Spleen (tissue), 11 donors: Measurements from ENCODE around the gene MOXD1. TPM values are rescaled to one million over a fixed set of nuclear protein-coding genes. Genes with fewer than 3 reads are reported as not detected.
A peak's percentile ranks its signal among the peaks of the same experiment; 100 is the strongest.

Experiments
- DNase-seq: peaks from one replicate; pipeline ENCODE4 v3.0.0-alpha.2; 2020
- H3K27ac ChIP-seq, 8 donors: fragments of 200-600 bp; sonication (generic) in 7 of 8; 1 replicate in 4 of 8; 2 replicates in 4 of 8; pipeline versions ENCODE4 v1.5.0 to v1.8.0; 2016 to 2021; ENCODE audit warnings: inconsistent platforms in 4 of 8, mild to moderate bottlenecking in 4 of 8, moderate library complexity in 1 of 8
- H3K27me3 ChIP-seq, 7 donors: fragments of 200-600 bp; sonication (generic) in 6 of 7; replicated peaks in 1 of 7; 1 replicate in 4 of 7; 2 replicates in 3 of 7; pipeline versions ENCODE4 v1.5.0 to v1.8.0; 2016 to 2021; ENCODE audit warnings: inconsistent platforms in 3 of 7, mild to moderate bottlenecking in 1 of 7
- H3K36me3 ChIP-seq, 6 donors: fragments of 200-600 bp; sonication (generic) in 5 of 6; 1 replicate in 4 of 6; 2 replicates in 2 of 6; pipeline versions ENCODE4 v1.5.0 to v1.8.0; 2016 to 2021; ENCODE audit warnings: inconsistent platforms in 2 of 6
- H3K4me1 ChIP-seq, 6 donors: fragments of 200-600 bp; sonication (generic) in 5 of 6; 1 replicate in 3 of 6; 2 replicates in 3 of 6; pipeline versions ENCODE4 v1.5.0 to v1.8.0; 2016 to 2021; ENCODE audit warnings: inconsistent platforms in 3 of 6
- H3K4me3 ChIP-seq, 8 donors: fragments of 200-600 bp; sonication (generic) in 7 of 8; 1 replicate in 4 of 8; 2 replicates in 4 of 8; pipeline versions ENCODE4 v1.5.0 to v1.8.0; 2016 to 2021; ENCODE audit warnings: inconsistent platforms in 4 of 8, mild to moderate bottlenecking in 4 of 8, moderate library complexity in 2 of 8
- H3K9me3 ChIP-seq, 8 donors: fragments of 200-600 bp; sonication (generic) in 7 of 8; 1 replicate in 4 of 8; 2 replicates in 4 of 8; pipeline versions ENCODE4 v1.5.0 to v1.8.0; 2016 to 2021; ENCODE audit warnings: inconsistent platforms in 4 of 8
- POLR2A ChIP-seq, 3 donors: fragments of 450-650 bp; IDR thresholded peaks; one replicate each; pipeline ENCODE4 v1.5.1; 2017; ENCODE audit warnings: antibody characterized with exemption in 3 of 3, mild to moderate bottlenecking in 1 of 3
- POLR2AphosphoS5 ChIP-seq, 3 donors: sonication (generic); formaldehyde crosslinking; IDR thresholded peaks; one replicate each; pipeline ENCODE4 v1.5.1; 2017; ENCODE audit warnings: antibody characterized with exemption in 3 of 3
- WGBS, 5 donors: extraction: QIAGEN DNeasy Blood & Tissue Kit in 3 of 5; methylation state at CpG; one replicate each; pipeline versions ENCODE4 v1.1.5 to v1.1.7; 2013 to 2018; 5-methylcytosine and 5-hydroxymethylcytosine counted together
- intact Hi-C: fragments of 100-400 bp; cut with DNase I; formaldehyde crosslinking; loops from one replicate; pipeline ENCODE4 v1.15.0; 2023; ENCODE audit warnings: low total_unique reads
- polyA plus RNA-seq, 3 donors: library from polyadenylated mRNA; stranded (reverse); fragments of 200-250 nt; gene quantifications; one replicate each; pipeline ENCODE4 v1.2.1, GENCODE V29; 2013
- total RNA-seq, 7 donors: library from RNA; depleted of rRNA in 3 of 7; stranded (reverse); fragments of >200 nt in 3 of 7; fragmentation: NEBNext Ultra II Directional in 4 of 7; extraction: Animal tissue kit (Norgen Biotek cat#: 25700) in 4 of 7; gene quantifications; one replicate each; pipeline versions ENCODE4 v1.1.0 to v1.2.1, GENCODE V29; 2016 to 2021
- TF ChIP-seq, protein P1 (sequence below), 11 experiments: fragments of 200-600 bp in 7 of 11; fragments of 450-650 bp in 4 of 11; sonication (generic) in 4 of 11; IDR thresholded peaks in 8 of 11; conservative IDR thresholded peaks in 3 of 11; 1 replicate in 7 of 11; 2 replicates in 4 of 11; pipeline versions ENCODE4 v1.4.0 to v1.8.0; 2016 to 2021; ENCODE audit warnings: antibody characterized with exemption in 11 of 11, inconsistent platforms in 4 of 11, mild to moderate bottlenecking in 1 of 11
- donor health status: healthy with polysubstance abuse.
- donor health status: DM: no; HTN: no; CAD: no; lungs with moderate emphysema.
- donor health status: DM: no; HTN: no; CAD: no.
- donor health status: Bipolar disorder and iron deficiency.
- donor health status: healthy.
- donor health status: DM: no; HTN: no; CAD: no.
- donor health status: DM: yes; HTN: yes; CAD: no.

Gene MOXD1
- total and polyA plus RNA-seq, 10 donors: 2.9 to 10.2 (median 6.1) TPM

DNA sequence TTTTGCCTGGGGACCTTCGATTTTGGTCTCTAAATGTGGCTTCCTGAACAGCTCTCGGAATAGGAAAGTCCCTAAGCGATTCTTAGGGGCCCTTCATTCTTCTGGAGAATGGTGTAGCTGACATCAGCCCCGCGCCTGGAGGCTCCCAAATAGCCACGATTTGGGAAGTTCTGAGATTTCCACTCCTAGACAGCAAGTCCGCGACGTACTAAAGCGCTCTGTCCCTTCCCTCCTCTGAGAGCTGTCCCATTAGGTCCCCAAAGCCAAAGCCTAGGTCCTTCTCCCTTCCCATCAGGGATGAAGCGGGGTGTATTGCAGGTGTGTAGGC is 756 bp downstream of the MOXD1 start:
- no peak for DNase-seq
- Histone ChIP-seq H3K27ac (peak overlapping the region in 2 of 8 donors; percentile 11 to 34), H3K27me3 (peaks cover 0 to 45% (median 26%) of the 10 kb centered on the region in 7 donors), H3K4me3 (peak overlapping the region; percentile 41 to 85 (median 56)), H3K9me3 (peaks cover 0 to 9% (median 4%) of the 10 kb centered on the region in 8 donors), H3K36me3 (no peaks in the 10 kb centered on the region), H3K4me1 (peaks cover 0 to 21% (median 12%) of the 10 kb centered on the region in 6 donors)
- WGBS, 5 donors: 17 to 30% (median 20%) methylated on average over 6 to 11 of the region's 11 CpGs
- intact Hi-C loops: no loop called here
- TF ChIP-seq POLR2A (IDR thresholded peaks at IDR 0.05): no peak
- TF ChIP-seq, protein P1, sequence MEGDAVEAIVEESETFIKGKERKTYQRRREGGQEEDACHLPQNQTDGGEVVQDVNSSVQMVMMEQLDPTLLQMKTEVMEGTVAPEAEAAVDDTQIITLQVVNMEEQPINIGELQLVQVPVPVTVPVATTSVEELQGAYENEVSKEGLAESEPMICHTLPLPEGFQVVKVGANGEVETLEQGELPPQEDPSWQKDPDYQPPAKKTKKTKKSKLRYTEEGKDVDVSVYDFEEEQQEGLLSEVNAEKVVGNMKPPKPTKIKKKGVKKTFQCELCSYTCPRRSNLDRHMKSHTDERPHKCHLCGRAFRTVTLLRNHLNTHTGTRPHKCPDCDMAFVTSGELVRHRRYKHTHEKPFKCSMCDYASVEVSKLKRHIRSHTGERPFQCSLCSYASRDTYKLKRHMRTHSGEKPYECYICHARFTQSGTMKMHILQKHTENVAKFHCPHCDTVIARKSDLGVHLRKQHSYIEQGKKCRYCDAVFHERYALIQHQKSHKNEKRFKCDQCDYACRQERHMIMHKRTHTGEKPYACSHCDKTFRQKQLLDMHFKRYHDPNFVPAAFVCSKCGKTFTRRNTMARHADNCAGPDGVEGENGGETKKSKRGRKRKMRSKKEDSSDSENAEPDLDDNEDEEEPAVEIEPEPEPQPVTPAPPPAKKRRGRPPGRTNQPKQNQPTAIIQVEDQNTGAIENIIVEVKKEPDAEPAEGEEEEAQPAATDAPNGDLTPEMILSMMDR (IDR thresholded peaks at IDR 0.05 in 8 of 11, conservative IDR thresholded peaks at IDR 0.05 in 3 of 11): no peak
- TF ChIP-seq POLR2AphosphoS5 (IDR thresholded peaks at IDR 0.05): no peak

DNA sequence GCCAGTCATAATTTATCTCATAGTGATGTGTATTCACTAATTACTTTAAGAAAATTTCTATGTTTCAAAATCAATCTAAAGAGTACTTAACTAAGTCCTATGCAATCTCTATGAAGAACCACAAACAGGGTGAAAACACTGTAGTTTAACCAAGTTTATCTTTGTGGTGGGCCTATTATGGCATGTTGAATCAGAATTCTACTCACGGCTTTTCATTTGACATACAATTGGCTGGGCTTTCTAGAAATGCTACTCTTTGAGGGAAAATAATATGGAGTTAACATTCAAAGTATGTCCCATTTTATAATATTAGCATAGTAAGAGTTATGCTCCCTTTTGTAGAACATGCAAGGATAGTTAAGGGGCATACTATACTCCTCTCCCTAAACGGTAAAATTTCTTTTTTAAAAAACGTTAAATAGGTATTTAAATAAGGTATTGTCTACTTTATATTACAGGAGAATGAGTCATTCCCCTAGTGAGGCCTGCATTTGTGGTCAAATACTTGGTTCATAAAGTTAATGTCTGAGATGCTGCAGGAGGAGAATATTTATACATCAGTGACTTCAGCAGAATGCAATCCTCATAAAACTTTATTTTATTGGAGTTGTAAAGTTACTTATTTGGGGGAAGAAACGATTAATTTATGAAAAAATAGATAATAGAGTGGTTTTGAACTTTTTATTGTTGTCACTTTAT is 1.8 kb downstream of the MOXD1 start:
- intact Hi-C loops: loop anchor here (10.0 kb wide), 1 partner anchor 95 kb away; no protein-coding TSS in a partner anchor
- 65 to 80% (median 72%) methylated on average over 4 of the region's 4 CpGs for WGBS, 5 donors

DNA sequence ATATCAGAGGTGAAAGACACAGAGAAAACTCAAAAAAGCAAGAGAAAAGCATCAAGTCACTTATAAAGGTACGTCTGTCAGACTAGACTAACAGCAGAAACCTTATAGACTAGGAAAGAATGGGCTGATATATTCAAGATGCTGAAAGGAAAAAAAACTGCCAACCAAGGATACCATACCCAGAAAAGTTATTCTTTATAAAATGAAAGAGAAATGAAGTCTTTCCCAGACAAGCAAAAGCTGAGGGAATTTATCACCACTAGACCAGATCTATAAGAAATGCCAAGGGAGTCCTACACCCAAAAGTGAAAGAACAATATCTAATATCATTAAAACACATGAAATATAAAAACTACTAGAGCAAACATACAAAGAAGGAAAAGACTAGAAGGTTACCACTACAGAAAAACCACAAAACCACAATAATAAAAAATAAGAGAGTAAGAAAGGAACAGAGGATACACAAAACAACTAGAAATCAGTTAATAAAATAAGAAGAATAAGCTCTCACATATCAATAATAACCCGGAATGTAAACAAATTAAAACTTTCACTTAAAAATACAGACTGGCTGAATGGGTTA is 6.2 kb downstream of the MOXD1 start:
- peaks cover 5 to 25% (median 23%) of the 10 kb centered on the region in 8 donors for H3K9me3 ChIP-seq
- no peaks in the 10 kb centered on the region for H3K36me3 ChIP-seq
- no peak overlapping the region for H3K4me3 ChIP-seq
- no peak for DNase-seq
- WGBS, 5 donors: 85 to 97% (median 90%) methylated on average over 2 of the region's 2 CpGs
- no peak for TF ChIP-seq POLR2AphosphoS5 (IDR thresholded peaks at IDR 0.05)
- no peak for TF ChIP-seq POLR2A (IDR thresholded peaks at IDR 0.05)
- TF ChIP-seq, protein P1 (IDR thresholded peaks at IDR 0.05 in 8 of 11, conservative IDR thresholded peaks at IDR 0.05 in 3 of 11): no peak
- no peak overlapping the region for H3K27ac ChIP-seq
- peaks cover 0 to 5% (median 0%) of the 10 kb centered on the region in 7 donors for H3K27me3 ChIP-seq
- peaks cover 0 to 6% (median 0%) of the 10 kb centered on the region in 6 donors for H3K4me1 ChIP-seq
- intact Hi-C loops: loop anchor here (10.0 kb wide), 1 partner anchor 90 kb away; no protein-coding TSS in a partner anchor

More for the DNA sequence above, 1.8 kb downstream of the MOXD1 start:
- H3K27ac ChIP-seq: no peak overlapping the region
- H3K4me3 ChIP-seq: no peak overlapping the region
- DNase-seq: no peak
- H3K9me3 ChIP-seq: peaks cover 5 to 19% (median 14%) of the 10 kb centered on the region in 8 donors
- H3K36me3 ChIP-seq: no peaks in the 10 kb centered on the region
- TF ChIP-seq POLR2AphosphoS5 (IDR thresholded peaks at IDR 0.05): no peak
- TF ChIP-seq POLR2A (IDR thresholded peaks at IDR 0.05): no peak
- TF ChIP-seq, protein P1 (IDR thresholded peaks at IDR 0.05 in 8 of 11, conservative IDR thresholded peaks at IDR 0.05 in 3 of 11): no peak
- peaks cover 0 to 45% (median 26%) of the 10 kb centered on the region in 7 donors for H3K27me3 ChIP-seq
- H3K4me1 ChIP-seq: peaks cover 0 to 21% (median 12%) of the 10 kb centered on the region in 6 donors

DNA sequence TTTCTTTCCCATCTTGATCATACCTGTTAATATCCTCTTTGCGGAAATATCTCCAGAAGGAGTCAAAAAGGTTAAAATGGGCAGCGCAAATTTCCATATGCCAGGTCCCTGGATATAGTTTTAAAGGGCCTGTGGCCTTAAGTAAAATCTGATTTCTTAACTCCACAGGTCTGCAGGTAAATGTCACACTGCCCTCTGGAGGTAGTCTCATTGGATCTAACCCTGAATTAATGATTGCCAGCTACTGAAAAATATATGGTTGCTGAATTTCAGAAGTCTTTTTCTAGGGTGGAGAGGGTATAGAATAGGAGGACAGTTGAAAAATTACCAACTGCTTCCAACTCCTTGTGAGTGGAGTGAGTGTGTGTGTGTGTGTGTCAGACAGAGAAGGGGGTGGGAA is 8.5 kb downstream of the MOXD1 start:
- intact Hi-C loops: loop anchor here (10.0 kb wide), 1 partner anchor 88 kb away; no protein-coding TSS in a partner anchor
- Histone ChIP-seq H3K36me3 (no peaks in the 10 kb centered on the region), H3K27ac (peak overlapping the region in 5 of 8 donors; percentile 19 to 53 (median 28)), H3K4me1 (peaks cover 0 to 6% (median 0%) of the 10 kb centered on the region in 6 donors), H3K27me3 (no peaks in the 10 kb centered on the region), H3K9me3 (peaks cover 5 to 25% (median 23%) of the 10 kb centered on the region in 8 donors), H3K4me3 (no peak overlapping the region)
- WGBS, 5 donors: 87 to 97% (median 91%) methylated on average over 2 of the region's 2 CpGs
- TF ChIP-seq, protein P1 (IDR thresholded peaks at IDR 0.05 in 8 of 11, conservative IDR thresholded peaks at IDR 0.05 in 3 of 11): peak in 4 of 11 experiments; percentile 17 to 34 (median 26)
- TF ChIP-seq POLR2A (IDR thresholded peaks at IDR 0.05) (no peak), POLR2AphosphoS5 (IDR thresholded peaks at IDR 0.05) (no peak)
- no peak for DNase-seq
